GM19452 (cell line): ENCODE results near the gene PAIP2B.
"Not testable (repeated sequence)": the region's sequence is repeated elsewhere in the genome, so short reads cannot be mapped to it uniquely, and the experiment has no call there.

Source experiments
- ATAC-seq: cut with Tn5 transposase; IDR thresholded peaks from one replicate; pipeline ENCODE4 v1.9.1; 2021; ENCODE audit not compliant: unreplicated experiment

Gene PAIP2B

DNA sequence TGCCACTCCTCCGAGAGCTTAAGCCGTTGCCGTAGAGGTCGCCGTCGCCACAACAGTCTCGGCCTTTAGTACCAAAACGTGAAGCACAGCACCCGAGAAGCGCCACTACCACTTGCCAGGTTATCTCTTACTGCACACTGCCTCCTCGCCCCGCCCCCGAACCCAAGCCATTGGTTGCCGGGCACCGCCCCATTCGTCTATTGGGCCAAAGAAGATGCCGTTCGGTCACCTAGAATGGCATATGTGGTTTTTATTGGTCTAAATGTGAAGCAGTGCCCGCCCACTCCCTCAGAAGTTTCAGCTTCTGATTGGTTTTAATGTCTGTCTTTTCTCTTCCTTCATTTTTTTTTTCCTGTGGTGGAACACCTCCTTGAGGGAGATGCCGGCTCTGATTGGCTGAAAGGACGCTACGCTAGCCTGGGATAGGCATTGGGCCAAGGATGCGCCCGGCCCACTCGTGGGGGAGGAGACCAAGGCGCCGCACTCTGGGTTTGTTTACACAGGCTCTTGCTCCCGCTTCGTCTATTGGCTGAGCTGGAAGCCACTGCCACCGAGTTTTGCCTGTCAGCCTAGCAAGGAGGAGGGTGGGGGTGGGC lies at the start of gene PAIP2B:
Gene PAIP2B, minus strand, starts transcription at position 139 of the 596 bp plus-strand sequence. CDS start 24,514 bp downstream, outside the sequence.
- ATAC-seq = peak; percentile 96

- peak; percentile 13 for ATAC-seq
These were observed 49.0 kb upstream of the PAIP2B start for GRCh38 chr2:71275939-71276310.

GRCh38 chr2:71269511-71270090 lies 42.7 kb upstream of the PAIP2B start:
- no peak for ATAC-seq

GRCh38 chr2:71263386-71263785 lies 36.5 kb upstream of the PAIP2B start:
- no peak for ATAC-seq

GRCh38 chr2:71261534-71261933 lies 34.6 kb upstream of the PAIP2B start:
- no peak for ATAC-seq

- ATAC-seq = no peak
These were observed 29.5 kb upstream of the PAIP2B start for GRCh38 chr2:71256421-71256820.

DNA sequence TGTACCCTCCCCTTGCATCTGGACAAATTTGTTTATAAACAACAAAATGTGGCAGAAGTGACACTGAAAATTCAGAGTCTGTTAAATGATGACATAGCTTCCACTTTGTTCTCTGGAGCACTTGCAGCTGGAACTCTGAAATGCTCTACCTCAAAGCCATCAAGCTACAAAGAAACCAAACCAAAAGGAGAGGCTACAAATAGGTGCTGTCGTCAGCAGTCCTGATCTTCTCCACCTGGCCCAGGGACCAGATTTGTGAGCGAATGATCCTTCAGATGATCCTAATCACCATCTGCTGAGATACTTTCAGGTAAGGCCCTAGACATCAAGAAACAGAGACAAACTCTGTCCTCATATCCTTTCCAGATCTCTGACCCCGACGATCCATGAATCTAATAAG lies 27.9 kb upstream of the PAIP2B start:
- no peak for ATAC-seq

DNA sequence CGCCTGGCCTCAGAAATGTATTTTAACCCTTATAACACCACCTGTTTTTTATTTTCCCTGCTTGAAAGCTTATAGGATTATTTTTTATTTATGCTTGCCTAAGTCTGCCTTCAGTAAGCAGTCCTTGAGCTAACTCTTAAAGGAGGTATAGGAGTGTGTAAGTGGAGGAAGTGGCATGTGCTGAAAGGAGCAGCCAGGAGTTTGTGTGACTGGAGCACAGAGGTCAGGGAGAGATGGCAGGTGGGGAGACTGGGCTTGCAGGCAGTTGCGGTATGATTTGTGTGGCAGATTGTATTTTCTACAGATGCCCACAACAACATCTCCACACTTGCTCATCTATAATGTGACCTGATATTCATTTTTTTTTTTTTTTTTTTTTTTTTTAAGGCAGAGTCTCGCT lies 27.2 kb upstream of the PAIP2B start:
- no peak for ATAC-seq

GRCh38 chr2:71253476-71253875 lies 26.6 kb upstream of the PAIP2B start:
- ATAC-seq = no peak

- no peak for ATAC-seq
These were observed 26.0 kb upstream of the PAIP2B start for GRCh38 chr2:71252862-71253261.

DNA sequence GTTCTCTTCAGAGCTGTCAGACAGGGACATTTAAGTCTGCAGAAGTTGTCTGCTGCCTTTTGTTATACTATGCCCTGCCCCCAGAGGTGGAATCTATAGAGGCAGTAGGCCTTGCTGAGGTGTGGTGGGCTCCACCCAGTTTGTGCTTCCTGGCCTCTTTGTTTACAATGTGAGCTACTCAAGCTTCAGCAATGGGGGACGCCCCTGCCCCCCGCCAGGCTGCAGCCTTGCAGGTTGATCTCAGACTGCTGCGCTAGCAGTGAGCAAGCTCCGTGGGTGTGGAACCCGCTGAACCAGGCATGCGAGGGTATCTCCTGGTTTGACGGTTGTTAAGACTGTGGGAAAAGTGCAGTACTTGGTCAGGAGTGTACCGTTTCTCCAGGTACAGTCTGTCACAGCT lies 24.0 kb upstream of the PAIP2B start:
- no peak for ATAC-seq

- ATAC-seq = no peak
These were observed 17.4 kb upstream of the PAIP2B start for GRCh38 chr2:71244302-71244660.

- ATAC-seq = no peak
These were observed 16.9 kb upstream of the PAIP2B start for GRCh38 chr2:71243634-71244301.

DNA sequence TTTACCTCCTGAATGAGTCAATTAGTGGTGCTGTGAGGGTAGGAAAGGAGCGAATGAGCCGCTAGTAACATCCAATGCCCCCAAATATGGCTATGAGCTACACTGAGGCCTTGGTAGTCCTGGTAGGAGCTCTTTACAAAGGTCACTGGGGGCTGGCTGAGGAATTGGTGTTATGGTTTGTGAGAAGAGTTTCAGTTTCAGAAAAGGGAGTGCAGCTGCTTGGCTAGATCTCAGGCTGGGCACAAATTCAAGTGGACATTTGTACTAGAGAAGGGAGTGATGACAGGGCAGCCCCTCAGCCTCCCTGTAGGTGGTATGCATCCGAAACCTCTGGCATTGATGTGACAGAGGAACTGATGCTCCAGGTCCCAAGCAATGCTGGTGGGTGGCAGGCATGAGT lies 13.9 kb upstream of the PAIP2B start:
- ATAC-seq = no peak

DNA sequence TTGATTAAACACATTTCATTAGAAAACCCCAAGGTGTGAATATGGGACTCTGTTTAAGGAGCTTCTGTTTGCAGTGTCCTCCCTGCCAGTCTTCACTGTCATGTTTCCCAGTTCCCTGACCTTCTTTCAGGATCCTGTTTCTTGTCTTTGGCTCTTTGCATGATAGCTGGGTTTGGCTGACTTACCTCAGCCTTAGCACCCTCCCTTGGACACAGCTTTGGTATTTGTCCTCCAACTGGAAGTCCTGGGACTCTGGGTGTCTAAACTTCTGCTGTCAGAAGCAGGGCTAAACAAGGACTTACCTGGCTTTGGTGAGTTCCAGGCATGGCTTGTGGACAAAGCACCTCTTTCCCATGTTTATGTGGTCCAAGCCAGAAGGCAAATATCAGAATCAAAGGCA lies 11.2 kb upstream of the PAIP2B start:
- ATAC-seq = no peak

GRCh38 chr2:71235930-71236587 lies 9.2 kb upstream of the PAIP2B start:
- peak; percentile 58 for ATAC-seq

DNA sequence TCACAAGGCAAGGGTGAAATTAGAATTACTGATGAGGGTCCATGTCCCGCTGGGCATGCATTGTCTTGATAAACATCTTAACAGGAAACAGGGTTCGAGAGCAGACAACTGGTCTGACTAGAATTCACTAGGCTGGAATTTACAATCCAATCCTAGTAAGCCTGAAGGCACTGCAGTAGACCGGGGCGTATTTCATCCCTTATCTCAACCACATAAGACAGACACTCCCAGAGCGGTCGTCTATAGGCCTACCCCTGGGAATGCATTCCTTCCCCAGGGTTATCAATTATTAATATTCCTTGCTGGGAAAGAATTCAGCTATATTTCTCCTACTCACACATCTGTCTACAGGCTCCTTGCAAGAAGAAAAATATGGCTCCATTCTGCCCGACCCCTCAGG lies 6.2 kb upstream of the PAIP2B start:
- ATAC-seq = not testable (repeated sequence)

DNA sequence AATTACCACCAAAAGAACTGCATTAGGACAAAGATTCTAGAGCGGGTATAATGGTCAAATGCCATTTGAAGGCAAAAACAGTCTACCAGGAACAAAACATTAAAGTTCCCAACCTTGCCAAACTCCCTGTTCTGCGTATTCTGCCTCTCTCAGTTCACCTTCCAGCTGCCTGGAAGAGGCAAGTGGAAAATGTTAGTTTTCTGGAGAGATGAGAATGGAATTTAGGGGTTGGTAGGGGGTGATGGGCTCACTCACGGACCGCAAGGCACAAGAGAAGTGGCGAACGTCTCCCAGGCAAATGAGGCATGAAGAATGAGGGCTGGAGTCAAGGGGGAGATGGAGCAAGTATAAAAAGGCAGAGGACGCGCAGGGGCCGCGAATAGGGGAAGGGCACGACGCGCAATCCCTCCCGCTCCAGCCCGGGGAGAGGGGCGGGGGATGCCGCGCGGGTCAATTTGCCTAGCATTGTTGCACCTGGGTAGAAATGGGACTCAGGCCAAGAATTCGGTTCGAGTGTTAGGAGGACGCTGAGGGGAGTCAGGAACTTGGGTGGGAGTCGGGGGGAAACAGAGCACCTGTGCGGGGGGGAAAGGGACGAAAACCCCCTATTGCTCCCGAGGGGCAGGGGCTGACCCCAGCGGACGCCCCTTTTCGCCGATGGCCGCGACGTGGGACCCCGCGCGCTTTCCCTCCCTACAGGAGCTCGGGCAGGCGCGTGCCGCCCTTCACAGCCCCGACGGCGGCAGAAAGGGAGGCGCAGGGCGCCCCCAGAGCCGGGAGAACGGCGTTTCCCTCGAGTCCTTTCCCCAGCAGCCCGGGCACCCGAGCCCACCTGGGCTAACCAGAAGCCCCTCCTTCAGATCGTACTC lies 573 bp downstream of the PAIP2B start:
- ATAC-seq = peak; percentile 11

GRCh38 chr2:71224935-71225334 lies 2.0 kb downstream of the PAIP2B start:
- ATAC-seq = no peak

GRCh38 chr2:71224457-71224856 lies 2.4 kb downstream of the PAIP2B start:
- ATAC-seq = no peak

DNA sequence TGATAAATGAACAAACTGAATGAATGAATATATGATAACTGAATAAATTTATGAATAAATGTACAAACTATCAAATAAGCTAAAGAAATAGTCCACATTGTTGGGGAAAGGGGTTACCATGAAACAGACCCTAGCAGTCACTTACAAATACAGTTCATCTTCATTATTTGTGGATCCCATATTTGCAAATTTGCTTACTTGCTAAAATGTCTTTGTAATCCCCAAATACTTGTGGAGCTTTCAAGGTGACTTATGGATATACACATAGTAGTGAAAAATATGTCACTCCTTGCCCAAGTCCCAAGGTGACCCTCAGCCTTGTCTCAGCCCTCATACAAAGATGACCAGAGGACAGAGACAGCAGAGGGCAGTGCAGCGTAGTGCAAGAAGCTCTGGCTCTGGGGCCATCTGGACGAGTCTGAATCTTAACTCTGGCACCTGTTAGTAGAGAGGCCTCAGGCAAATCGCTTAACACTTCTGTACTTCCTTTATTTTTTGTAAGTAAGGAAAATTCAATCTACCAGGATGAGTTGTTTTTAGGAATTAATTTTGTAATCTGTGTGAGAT lies 3.1 kb downstream of the PAIP2B start:
- no peak for ATAC-seq
